ENCODE data around the gene ROBO3. TPM values are rescaled to one million over a fixed set of nuclear protein-coding genes. Genes with fewer than 3 reads are reported as not detected.

The ROBO3 gene
- total and polyA plus RNA-seq, 2 of the 8 experiments (the other 6 are each of a cell fraction or from before 2014, with no cell fraction given) = 12.1 to 24.6 TPM

GRCh38 chr11:124821995-124822730 is 43.1 kb upstream of the ROBO3 start:
- H2BK15ac ChIP-seq (ENCODE audit: low read length) = no peak overlapping the region
- no peaks in the 10 kb centered on the region for H3K79me2 ChIP-seq (ENCODE audit: control insufficient read depth in 1 of 2, insufficient read depth in 2 of 2, low read length in 2 of 2)
- no peak overlapping the region for H3K56ac ChIP-seq (replicated peaks; ENCODE audit: insufficient read length, low read depth, low read length)
- no peak overlapping the region for H3K4me2 ChIP-seq (ENCODE audit: insufficient read depth in 1 of 2, low read depth in 2 of 2, low read length in 2 of 2)
- no peak overlapping the region for H3K9ac ChIP-seq (replicated peaks in 1 of 4; ENCODE audit: extremely low read depth in 1 of 4, low read depth in 3 of 4, low read length in 3 of 4)
- no peak overlapping the region for H2BK5ac ChIP-seq (ENCODE audit: low read depth, low read length)
- peaks cover 0 to 2% (median 0%) of the 10 kb centered on the region in 4 experiments; a peak in 1 of 7 replicates for H3K4me1 ChIP-seq (replicated peaks in 1 of 4; ENCODE audit: control insufficient read depth in 3 of 4, insufficient read depth in 4 of 4, low read length in 3 of 4)
- no peak for FAIRE-seq
- no peak overlapping the region for H2AFZ ChIP-seq (ENCODE audit: low read length)
- H3K9me3 ChIP-seq (ENCODE audit: insufficient read depth in 2 of 2, low read depth in 1 of 2, low read length in 1 of 2) = no peaks in the 10 kb centered on the region
- H3K18ac ChIP-seq (ENCODE audit: extremely low read depth, low read length) = no peak overlapping the region
- 80% methylated on average over 6 of the region's 6 CpGs; no CpG with 5 or more reads in 1 of the 2 experiments for WGBS, 2 experiments (ENCODE audit: extremely low coverage in 1 of 2, insufficient coverage in 1 of 2, insufficient read length in 1 of 2, insufficient replicate concordance in 2 of 2, low coverage in 1 of 2, low lambda C conversion rate in 2 of 2, missing lambda C conversion rate in 1 of 2)
- no peaks in the 10 kb centered on the region; a peak in 2 of 7 replicates for H3K27me3 ChIP-seq (replicated peaks in 1 of 4; ENCODE audit: control insufficient read depth in 3 of 4, extremely low read depth in 1 of 4, insufficient read depth in 3 of 4, low read length in 3 of 4)
- no peak for DNase-seq (ENCODE audit: low read depth in 1 of 2, low spot score in 2 of 2)
- no peak overlapping the region for H3K27ac ChIP-seq (ENCODE audit: low read depth, low read length)
- H4K8ac ChIP-seq (ENCODE audit: extremely low read depth, insufficient read depth, low read length) = no peak overlapping the region
- H2BK120ac ChIP-seq (replicated peaks; ENCODE audit: low read depth, low read length) = no peak overlapping the region
- H4K5ac ChIP-seq (ENCODE audit: insufficient read length, low read depth, low read length) = no peak overlapping the region
- no peak overlapping the region for H3K14ac ChIP-seq (ENCODE audit: insufficient read length)
- no peak overlapping the region for H3K4me3 ChIP-seq (ENCODE audit: extremely low read depth in 1 of 4, insufficient read depth in 2 of 4, low read depth in 3 of 4, low read length in 4 of 4)
- no peaks in the 10 kb centered on the region for H3K79me1 ChIP-seq (ENCODE audit: low read depth, low read length)
- POLR2A ChIA-PET (ENCODE audit: partially characterized antibody) = interaction anchor here (1.6 kb wide), 1 partner anchor 22 kb away, joined by 4 read pairs; the partner anchor contains the start of gene MSANTD2
- H3K23ac ChIP-seq (ENCODE audit: insufficient read length) = no peak overlapping the region
- H3K4ac ChIP-seq (replicated peaks; ENCODE audit: insufficient read length, low read depth, low read length) = no peak overlapping the region
- CTCF ChIA-PET (ENCODE audit: partially characterized antibody) = interaction anchor here (0.6 to 3.8 kb wide), 3 partner anchors 15 to 102 kb away, joined by 3 to 21 read pairs (median 3); no protein-coding TSS in a partner anchor
- no peak overlapping the region for H2BK12ac ChIP-seq (ENCODE audit: low read depth, low read length)
- no peak overlapping the region for H2AK5ac ChIP-seq (ENCODE audit: low read depth, low read length)
- no peak overlapping the region for H2BK20ac ChIP-seq (ENCODE audit: low read length)
- no peaks in the 10 kb centered on the region for H3K23me2 ChIP-seq (ENCODE audit: low read depth, low read length)
- H3K36me3 ChIP-seq (ENCODE audit: control insufficient read depth in 2 of 4, insufficient read depth in 4 of 4, low read length in 3 of 4) = no peaks in the 10 kb centered on the region
- no peak overlapping the region for H4K91ac ChIP-seq (replicated peaks; ENCODE audit: insufficient read length, low read length)
- no peaks in the 10 kb centered on the region for H4K20me1 ChIP-seq (replicated peaks in 1 of 2; ENCODE audit: control insufficient read depth in 1 of 2, insufficient read depth in 2 of 2, low read length in 2 of 2)
- no peak for TF ChIP-seq JUN (IDR thresholded peaks at IDR 0.05; ENCODE audit: low read depth, low read length)
- no peak for TF ChIP-seq CBX5 (IDR thresholded peaks at IDR 0.05; ENCODE audit: low read depth, low read length)
- TF ChIP-seq HDAC6 (IDR thresholded peaks at IDR 0.05; ENCODE audit: low read depth, low read length) = no peak
- TF ChIP-seq SIRT6 (IDR thresholded peaks at IDR 0.05; ENCODE audit: low read length) = no peak
- TF ChIP-seq SAP30 (IDR thresholded peaks at IDR 0.05; ENCODE audit: insufficient read depth, insufficient replicate concordance, low read length) = no peak

Measured in H1 (cell line).